HCT116 (cell line): ENCODE measurements around the gene NTSR1. TPM values are rescaled to one million over a fixed set of nuclear protein-coding genes. Genes with fewer than 3 reads are reported as not detected.

ENCODE experiments used
- ATAC-seq: fragments of 200-7000 bp; cut with Tn5 transposase; 2 replicates; pipeline ENCODE4 v1.9.1; 2020; ENCODE audit warnings: mild to moderate bottlenecking, moderate library complexity
- BruUV-seq: library from RNA; stranded (reverse); fragments of 400-500 nt; replicated peaks from 2 replicates; lab custom pipeline; 2021; lab: Mats Ljungman, UMichigan
- CTCF ChIA-PET: fragments of 300-600 bp; sonication (Branson Sonifier 250); formaldehyde crosslinking; loops from one replicate; lab custom pipeline; 2021; ENCODE audit warnings: antibody characterized with exemption; lab: Charles Lee
- POLR2A ChIA-PET: fragments of 300-600, 350-600 bp; sonication (Branson Sonifier 250); formaldehyde crosslinking; loops from one replicate; lab custom pipeline; 2021; ENCODE audit warnings: antibody characterized with exemption; lab: Charles Lee
- RAD21 ChIA-PET, 2 experiments: fragments of 300-600 bp; sonication (Branson Sonifier 250); formaldehyde crosslinking; loops; one replicate each; lab custom pipeline; 2023; ENCODE audit warnings: low total read pairs in 2 of 2; ENCODE audit not compliant: uncharacterized antibody in 2 of 2, unreplicated experiment in 2 of 2, low non-redundant PET in 1 of 2; lab: Charles Lee
- DNase-seq: peaks from one replicate; pipeline ENCODE4 v3.0.0-alpha.2; 2010; ENCODE audit warnings: low read depth, low spot score
- H2AFZ ChIP-seq: fragments of 200-600 bp; shearing (Covaris generic), sonication (generic); 2 replicates; pipeline ENCODE4 v1.6.1; 2017; ENCODE audit warnings: low read depth, mixed run types, mixed read lengths, antibody characterized with exemption, low read length; ENCODE audit not compliant: poor library complexity, severe bottlenecking
- H3K27ac ChIP-seq: 2 replicates; pipeline ENCODE4 v1.5.1; 2012; ENCODE audit warnings: low read depth, low read length
- H3K27me3 ChIP-seq: fragments of 200-600 bp; sonication (generic); 2 replicates; pipeline ENCODE4 v1.6.1; 2016; ENCODE audit warnings: mixed run types, low read length, mixed read lengths; ENCODE audit not compliant: insufficient read depth
- H3K36me3 ChIP-seq, 2 experiments: fragments of 200-500 bp in 1 of 2; fragments of 200-600 bp in 1 of 2; sonication (Bioruptor generic) in 1 of 2; sonication (generic) in 1 of 2; 2 replicates each; pipeline versions ENCODE4 v1.5.1 to v1.6.1; 2014 to 2016; ENCODE audit warnings: low read length in 2 of 2, inconsistent platforms in 1 of 2, mixed read lengths in 1 of 2, mixed run types in 1 of 2; ENCODE audit not compliant: insufficient read depth in 2 of 2, control insufficient read depth in 1 of 2
- H3K4me1 ChIP-seq, 2 experiments: fragments of 200-600 bp in 1 of 2; sonication (generic) in 1 of 2; 2 replicates each; pipeline versions ENCODE4 v1.5.1 to v1.6.1; 2012 to 2017; ENCODE audit warnings: low read length in 2 of 2, inconsistent platforms in 1 of 2, mild to moderate bottlenecking in 1 of 2, mixed read lengths in 1 of 2, mixed run types in 1 of 2, moderate library complexity in 1 of 2; ENCODE audit not compliant: insufficient read depth in 2 of 2, control insufficient read depth in 1 of 2
- H3K4me2 ChIP-seq: fragments of 200-600 bp; sonication (generic); 2 replicates; pipeline ENCODE4 v1.6.1; 2017; ENCODE audit warnings: mixed run types, low read length, mixed read lengths
- H3K4me3 ChIP-seq, 2 experiments: fragments of 200-600 bp in 1 of 2; sonication (generic) in 1 of 2; replicated peaks in 1 of 2; 2 replicates each; pipeline ENCODE4 v1.5.1; 2011 to 2016; ENCODE audit warnings: low read length in 2 of 2, control low read depth in 1 of 2, low read depth in 1 of 2, mild to moderate bottlenecking in 1 of 2, mixed read lengths in 1 of 2, mixed run types in 1 of 2
- H3K79me2 ChIP-seq: fragments of 200-600 bp; sonication (generic); 2 replicates; pipeline ENCODE4 v1.6.1; 2017; ENCODE audit warnings: mild to moderate bottlenecking, mixed run types, low read length, moderate library complexity, mixed read lengths; ENCODE audit not compliant: insufficient read depth
- H3K9ac ChIP-seq: fragments of 200-600 bp; sonication (generic); 2 replicates; pipeline ENCODE4 v1.6.1; 2016; ENCODE audit warnings: low read length, mixed read lengths
- H3K9me2 ChIP-seq: fragments of 200-600 bp; sonication (generic), shearing (Covaris generic); 2 replicates; pipeline ENCODE4 v1.6.1; 2017; ENCODE audit warnings: mixed run types, mild to moderate bottlenecking, moderate library complexity; ENCODE audit not compliant: insufficient read depth
- H3K9me3 ChIP-seq, 2 experiments: fragments of 200-500 bp in 1 of 2; fragments of 200-600 bp in 1 of 2; sonication (Bioruptor generic) in 1 of 2; sonication (generic) in 1 of 2; 2 replicates each; pipeline ENCODE4 v1.6.1; 2014 to 2017; ENCODE audit warnings: low read length in 2 of 2, mixed read lengths in 2 of 2, inconsistent platforms in 1 of 2, low read depth in 1 of 2, mild to moderate bottlenecking in 1 of 2, mixed run types in 1 of 2, moderate library complexity in 1 of 2; ENCODE audit not compliant: control insufficient read depth in 1 of 2, insufficient read depth in 1 of 2
- H4K20me1 ChIP-seq: fragments of 200-600 bp; sonication (generic), shearing (Covaris generic); 2 replicates; pipeline ENCODE4 v1.6.1; 2017; ENCODE audit warnings: mixed run types, mild to moderate bottlenecking, moderate library complexity; ENCODE audit not compliant: insufficient read depth
- ATF3 ChIP-seq: IDR thresholded peaks from 2 replicates; pipeline ENCODE4 v1.6.1; 2012
- CBX3 ChIP-seq: IDR thresholded peaks from 2 replicates; pipeline ENCODE4 v1.6.1; 2012; ENCODE audit warnings: low read depth
- CEBPB ChIP-seq: IDR thresholded peaks from 2 replicates; pipeline ENCODE4 v1.6.1; 2012; ENCODE audit warnings: low read depth
- CTCF ChIP-seq, 3 experiments: fragments of 200-600 bp in 1 of 3; sonication (generic) in 1 of 3; IDR thresholded peaks in 2 of 3; conservative IDR thresholded peaks in 1 of 3; 2 replicates each; pipeline ENCODE4 v1.5.1; 2012 to 2017; ENCODE audit warnings: low read depth in 2 of 3, low read length in 2 of 3, antibody characterized with exemption in 1 of 3, borderline replicate concordance in 1 of 3, control low read depth in 1 of 3, mild to moderate bottlenecking in 1 of 3, mixed read lengths in 1 of 3, mixed run types in 1 of 3, moderate library complexity in 1 of 3; ENCODE audit not compliant: insufficient read depth in 1 of 3
- EGR1 ChIP-seq: IDR thresholded peaks from 2 replicates; pipeline ENCODE4 v1.6.1; 2012; ENCODE audit warnings: low read depth
- ELF1 ChIP-seq: IDR thresholded peaks from 2 replicates; pipeline ENCODE4 v1.6.1; 2012; ENCODE audit warnings: low read depth, borderline replicate concordance
- EZH2 ChIP-seq: fragments of 200-600 bp; sonication (generic); IDR thresholded peaks from 2 replicates; pipeline ENCODE4 v1.6.1; 2017; ENCODE audit warnings: antibody characterized with exemption, mixed run types
- FOSL1 ChIP-seq: IDR thresholded peaks from 2 replicates; pipeline ENCODE4 v1.6.1; 2012; ENCODE audit warnings: low read depth
- JUND ChIP-seq: IDR thresholded peaks from 2 replicates; pipeline ENCODE4 v1.6.1; 2012
- MAX ChIP-seq: IDR thresholded peaks from 2 replicates; pipeline ENCODE4 v1.6.1; 2012
- POLR2A ChIP-seq: IDR thresholded peaks from 2 replicates; pipeline ENCODE4 v1.7.0; 2011; ENCODE audit warnings: borderline replicate concordance; ENCODE audit not compliant: insufficient read depth, insufficient read length; ENCODE audit errors: extremely low read depth
- RAD21 ChIP-seq: IDR thresholded peaks from 2 replicates; pipeline ENCODE4 v1.6.1; 2012; ENCODE audit warnings: low read depth, mild to moderate bottlenecking
- SIN3A ChIP-seq: IDR thresholded peaks from 2 replicates; pipeline ENCODE4 v1.6.1; 2012; ENCODE audit warnings: low read depth
- SP1 ChIP-seq: IDR thresholded peaks from 2 replicates; pipeline ENCODE4 v1.6.1; 2012; ENCODE audit warnings: low read depth
- SRF ChIP-seq: IDR thresholded peaks from 2 replicates; pipeline ENCODE4 v1.6.1; 2012; ENCODE audit warnings: low read depth
- TCF7L2 ChIP-seq: IDR thresholded peaks from 2 replicates; pipeline ENCODE4 v1.7.0; 2011; ENCODE audit warnings: borderline replicate concordance, inconsistent platforms; ENCODE audit not compliant: insufficient read depth, insufficient read length; ENCODE audit errors: extremely low read depth
- YY1 ChIP-seq: IDR thresholded peaks from 2 replicates; pipeline ENCODE4 v1.6.1; 2011; ENCODE audit warnings: low read length, low read depth, moderate library complexity, mild to moderate bottlenecking; ENCODE audit not compliant: insufficient replicate concordance; ENCODE audit errors: extremely low read depth
- ZBTB33 ChIP-seq: IDR thresholded peaks from 2 replicates; pipeline ENCODE4 v1.6.1; 2011; ENCODE audit warnings: mild to moderate bottlenecking, low read length, moderate library complexity; ENCODE audit not compliant: insufficient replicate concordance; ENCODE audit errors: extremely low read depth
- ZFX ChIP-seq: fragments of 450-650 bp; IDR thresholded peaks from 2 replicates; pipeline ENCODE4 v1.6.1; 2017
- intact Hi-C: fragments of 100-400 bp; cut with micrococcal nuclease; formaldehyde crosslinking; loops from 2 replicates; pipeline ENCODE4 v1.10.0; 2022
- total RNA-seq: library from RNA; stranded (reverse); gene quantifications from one replicate; pipeline ENCODE4 v1.2.1, GENCODE V29; 2021; ENCODE audit not compliant: unreplicated experiment

NTSR1 gene
- total RNA-seq, 1 experiment from 2014 or later, result 187 TPM

GRCh38 chr20:62711703-62712101 is 3.1 kb downstream of the NTSR1 start:
- H2AFZ ChIP-seq, result no peak overlapping the region
- peaks cover 88% of the 10 kb centered on the region for H3K79me2 ChIP-seq
- H3K9me3 ChIP-seq, result no peaks in the 10 kb centered on the region
- RAD21 ChIA-PET, result interaction anchor here in 1 of 2 experiments (0.6 kb wide), 2 partner anchors 113 to 162 kb away, joined by 3 read pairs; no protein-coding TSS in a partner anchor
- BruUV-seq, result no TSS peak
- H3K4me2 ChIP-seq, result peak overlapping the region; percentile 98
- no peak for DNase-seq
- H3K27me3 ChIP-seq, result no peaks in the 10 kb centered on the region
- TF ChIP-seq ATF3 (no peak), RAD21 (no peak), TCF7L2 (no peak), EGR1 (no peak), EZH2 (no peak), SRF (no peak), FOSL1 (no peak), SIN3A (no peak), ZBTB33 (no peak), ELF1 (no peak), ZFX (no peak), JUND (no peak), POLR2A (no peak), YY1 (no peak), SP1 (no peak), CEBPB (no peak), CTCF (IDR thresholded peaks at IDR 0.05 in 2 of 3, conservative IDR thresholded peaks at IDR 0.05 in 1 of 3; ENCODE audit: borderline replicate concordance in 1 of 3, insufficient read depth in 1 of 3, low read depth in 2 of 3, low read length in 2 of 3) (no peak), CBX3 (no peak), MAX (no peak)
- TF ChIP-seq, all 23 proteins: peak for 0
- CTCF ChIA-PET, result no interaction called here
- H3K4me3 ChIP-seq, result peak overlapping the region; percentile 96 to 99
- no peaks in the 10 kb centered on the region for H3K9me2 ChIP-seq
- H3K36me3 ChIP-seq, result peaks cover 17 to 68% of the 10 kb centered on the region in 2 experiments
- ATAC-seq, result 0 out of 2 replicates have a peak, but pooled peaks have one; percentile 0
- peak overlapping the region; percentile 91 for H3K9ac ChIP-seq
- peak overlapping the region; percentile 100 for H3K27ac ChIP-seq
- POLR2A ChIA-PET, result interaction anchor here (0.6 to 1.4 kb wide), 3 partner anchors 23 to 495 kb away, joined by 3 to 5 read pairs (median 3); no protein-coding TSS in a partner anchor
- peaks cover 38 to 78% of the 10 kb centered on the region in 2 experiments for H3K4me1 ChIP-seq
- intact Hi-C loops, result no loop called here
- peaks cover 33% of the 10 kb centered on the region; the same call in 1 of the 2 replicates for H4K20me1 ChIP-seq
